Measurements from ENCODE around the gene MED20. TPM values are rescaled to one million over a fixed set of nuclear protein-coding genes. Genes with fewer than 3 reads are reported as not detected.
A peak's percentile ranks its signal among the peaks of the same experiment; 100 is the strongest.

Gene MED20
- total RNA-seq, 1 experiment from 2014 or later: 24.5 TPM

GRCh38 chr6:41967312-41968287 lies 46.7 kb upstream of the MED20 start:
- Histone ChIP-seq H3K36me3 (ENCODE audit: control insufficient read depth, insufficient read depth, low read length) (no peaks in the 10 kb centered on the region), H3K27me3 (ENCODE audit: control insufficient read depth, insufficient read depth, low read length) (no peaks in the 10 kb centered on the region), H3K4me3 (ENCODE audit: low read depth in 2 of 2, low read length in 2 of 2) (no peak overlapping the region), H3K9me3 (ENCODE audit: control insufficient read depth, insufficient read depth, low read depth, low read length) (no peaks in the 10 kb centered on the region), H3K4me1 (ENCODE audit: control insufficient read depth, insufficient read depth, low read length) (0 out of 2 replicates have a peak, but pooled peaks cover 3% of the 10 kb centered on the region), H3K27ac (ENCODE audit: low read length) (no peak overlapping the region)
- CTCF ChIA-PET: interaction anchor here (0.6 kb wide), 1 partner anchor 107 kb away, joined by 3 read pairs; no protein-coding TSS in a partner anchor
- DNase-seq (ENCODE audit: low read depth, low spot score) (no peak), ATAC-seq (peak; percentile 52; the same call in 1 of the 2 replicates)
- no peak for TF ChIP-seq TCF7L2 (IDR thresholded peaks at IDR 0.05; ENCODE audit: low read depth, low read length)
- TF ChIP-seq, protein P1, sequence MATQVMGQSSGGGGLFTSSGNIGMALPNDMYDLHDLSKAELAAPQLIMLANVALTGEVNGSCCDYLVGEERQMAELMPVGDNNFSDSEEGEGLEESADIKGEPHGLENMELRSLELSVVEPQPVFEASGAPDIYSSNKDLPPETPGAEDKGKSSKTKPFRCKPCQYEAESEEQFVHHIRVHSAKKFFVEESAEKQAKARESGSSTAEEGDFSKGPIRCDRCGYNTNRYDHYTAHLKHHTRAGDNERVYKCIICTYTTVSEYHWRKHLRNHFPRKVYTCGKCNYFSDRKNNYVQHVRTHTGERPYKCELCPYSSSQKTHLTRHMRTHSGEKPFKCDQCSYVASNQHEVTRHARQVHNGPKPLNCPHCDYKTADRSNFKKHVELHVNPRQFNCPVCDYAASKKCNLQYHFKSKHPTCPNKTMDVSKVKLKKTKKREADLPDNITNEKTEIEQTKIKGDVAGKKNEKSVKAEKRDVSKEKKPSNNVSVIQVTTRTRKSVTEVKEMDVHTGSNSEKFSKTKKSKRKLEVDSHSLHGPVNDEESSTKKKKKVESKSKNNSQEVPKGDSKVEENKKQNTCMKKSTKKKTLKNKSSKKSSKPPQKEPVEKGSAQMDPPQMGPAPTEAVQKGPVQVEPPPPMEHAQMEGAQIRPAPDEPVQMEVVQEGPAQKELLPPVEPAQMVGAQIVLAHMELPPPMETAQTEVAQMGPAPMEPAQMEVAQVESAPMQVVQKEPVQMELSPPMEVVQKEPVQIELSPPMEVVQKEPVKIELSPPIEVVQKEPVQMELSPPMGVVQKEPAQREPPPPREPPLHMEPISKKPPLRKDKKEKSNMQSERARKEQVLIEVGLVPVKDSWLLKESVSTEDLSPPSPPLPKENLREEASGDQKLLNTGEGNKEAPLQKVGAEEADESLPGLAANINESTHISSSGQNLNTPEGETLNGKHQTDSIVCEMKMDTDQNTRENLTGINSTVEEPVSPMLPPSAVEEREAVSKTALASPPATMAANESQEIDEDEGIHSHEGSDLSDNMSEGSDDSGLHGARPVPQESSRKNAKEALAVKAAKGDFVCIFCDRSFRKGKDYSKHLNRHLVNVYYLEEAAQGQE (IDR thresholded peaks at IDR 0.05; ENCODE audit: insufficient read depth in 1 of 2, low read depth in 2 of 2, low read length in 1 of 2): no peak
- TF ChIP-seq POLR2AphosphoS5 (IDR thresholded peaks at IDR 0.05; ENCODE audit: low read depth, low read length): no peak
- no peak for TF ChIP-seq SIN3A (IDR thresholded peaks at IDR 0.05; ENCODE audit: borderline replicate concordance, insufficient read depth, low read depth, low read length)
- TF ChIP-seq CTCF (IDR thresholded peaks at IDR 0.05): no peak
- in situ Hi-C loops (cut with HindIII; ENCODE audit: low pct_unique_long_range_greater_than_20kb, low sequenced_read_pairs): no loop called here
- no TSS peak for BruUV-seq (replicated peaks)
- intact Hi-C loops (cut with micrococcal nuclease; ENCODE audit: unreplicated experiment): no loop called here
- POLR2A ChIA-PET: interaction anchor here (0.6 kb wide), 1 partner anchor 49 kb away, joined by 12 read pairs; no protein-coding TSS in a partner anchor

DNA sequence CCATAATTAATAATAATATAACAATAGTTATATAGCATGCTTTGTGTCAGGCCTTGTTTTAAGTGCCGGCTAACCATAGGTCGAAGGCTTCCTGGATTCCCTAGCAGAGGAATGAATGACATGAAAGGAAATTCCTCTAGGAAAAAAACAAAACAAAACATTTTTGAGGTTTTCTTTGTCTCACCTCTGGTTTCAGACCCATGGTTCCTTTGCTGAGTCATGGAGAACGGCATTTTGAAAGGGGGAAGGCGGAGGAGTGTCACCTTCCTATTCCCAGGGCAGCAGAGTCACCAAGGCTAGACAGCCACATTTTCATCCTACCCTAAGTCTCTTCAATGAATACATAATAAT lies 46.0 kb upstream of the MED20 start:
- peak; percentile 62; the same call in 1 of the 2 replicates for ATAC-seq
- intact Hi-C loops (cut with micrococcal nuclease; ENCODE audit: unreplicated experiment): no loop called here
- H3K4me1 ChIP-seq (ENCODE audit: control insufficient read depth, insufficient read depth, low read length): 0 out of 2 replicates have a peak, but pooled peaks cover 3% of the 10 kb centered on the region
- no TSS peak for BruUV-seq (replicated peaks)
- in situ Hi-C loops (cut with HindIII; ENCODE audit: low pct_unique_long_range_greater_than_20kb, low sequenced_read_pairs): no loop called here
- no peaks in the 10 kb centered on the region for H3K27me3 ChIP-seq (ENCODE audit: control insufficient read depth, insufficient read depth, low read length)
- DNase-seq (ENCODE audit: low read depth, low spot score): no peak
- no peaks in the 10 kb centered on the region for H3K9me3 ChIP-seq (ENCODE audit: control insufficient read depth, insufficient read depth, low read depth, low read length)
- H3K36me3 ChIP-seq (ENCODE audit: control insufficient read depth, insufficient read depth, low read length): no peaks in the 10 kb centered on the region
- ChIA-PET POLR2A (no interaction called here), CTCF (no interaction called here)
- 0 out of 2 replicates have a peak overlapping the region, but pooled peaks have one; percentile 31 for H3K27ac ChIP-seq (ENCODE audit: low read length)
- H3K4me3 ChIP-seq (ENCODE audit: low read depth in 2 of 2, low read length in 2 of 2): no peak overlapping the region
- TF ChIP-seq, protein P1 (IDR thresholded peaks at IDR 0.05; ENCODE audit: insufficient read depth in 1 of 2, low read depth in 2 of 2, low read length in 1 of 2): no peak
- TF ChIP-seq POLR2AphosphoS5 (IDR thresholded peaks at IDR 0.05; ENCODE audit: low read depth, low read length) (no peak), SIN3A (IDR thresholded peaks at IDR 0.05; ENCODE audit: borderline replicate concordance, insufficient read depth, low read depth, low read length) (no peak), CTCF (IDR thresholded peaks at IDR 0.05) (no peak), TCF7L2 (IDR thresholded peaks at IDR 0.05; ENCODE audit: low read depth, low read length) (no peak)

All from Panc1 (cell line).